Neural progenitor cell (in vitro differentiated cells): ENCODE results near the gene NSUN2.

Source experiments
- EZH2 ChIP-seq: fragments of 200-600 bp; sonication (generic); IDR thresholded peaks from 2 replicates; pipeline ENCODE4 v1.6.1; 2017; ENCODE audit warnings: antibody characterized with exemption, mild to moderate bottlenecking, moderate library complexity
- EZH2phosphoT487 ChIP-seq: fragments of 200-600 bp; sonication (generic); IDR thresholded peaks from 2 replicates; pipeline ENCODE4 v1.6.1; 2017; ENCODE audit warnings: antibody characterized with exemption
- TF ChIP-seq, protein P1 (sequence below): fragments of 200-600 bp; sonication (generic); IDR thresholded peaks from 2 replicates; pipeline ENCODE4 v1.5.1; 2017; ENCODE audit warnings: antibody characterized with exemption, mild to moderate bottlenecking

DNA sequence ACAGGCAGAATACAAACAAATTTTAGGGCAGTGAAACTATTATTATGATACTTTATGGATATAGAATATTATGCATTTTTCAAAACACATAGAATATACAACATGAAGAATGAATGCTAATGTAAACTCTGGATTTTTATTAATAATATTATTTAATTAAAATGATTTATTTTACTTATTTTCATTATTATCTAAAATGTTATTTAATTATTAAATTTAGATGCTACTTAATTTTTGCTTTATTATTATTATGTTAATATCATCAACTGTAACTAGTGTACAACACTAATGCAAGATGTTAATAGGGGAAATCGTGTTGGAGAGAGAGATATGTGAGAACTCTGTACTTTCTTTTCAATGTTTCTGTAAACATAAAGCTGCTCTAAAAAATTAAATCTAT is 41.1 kb upstream of the NSUN2 start:
- TF ChIP-seq, protein P1, sequence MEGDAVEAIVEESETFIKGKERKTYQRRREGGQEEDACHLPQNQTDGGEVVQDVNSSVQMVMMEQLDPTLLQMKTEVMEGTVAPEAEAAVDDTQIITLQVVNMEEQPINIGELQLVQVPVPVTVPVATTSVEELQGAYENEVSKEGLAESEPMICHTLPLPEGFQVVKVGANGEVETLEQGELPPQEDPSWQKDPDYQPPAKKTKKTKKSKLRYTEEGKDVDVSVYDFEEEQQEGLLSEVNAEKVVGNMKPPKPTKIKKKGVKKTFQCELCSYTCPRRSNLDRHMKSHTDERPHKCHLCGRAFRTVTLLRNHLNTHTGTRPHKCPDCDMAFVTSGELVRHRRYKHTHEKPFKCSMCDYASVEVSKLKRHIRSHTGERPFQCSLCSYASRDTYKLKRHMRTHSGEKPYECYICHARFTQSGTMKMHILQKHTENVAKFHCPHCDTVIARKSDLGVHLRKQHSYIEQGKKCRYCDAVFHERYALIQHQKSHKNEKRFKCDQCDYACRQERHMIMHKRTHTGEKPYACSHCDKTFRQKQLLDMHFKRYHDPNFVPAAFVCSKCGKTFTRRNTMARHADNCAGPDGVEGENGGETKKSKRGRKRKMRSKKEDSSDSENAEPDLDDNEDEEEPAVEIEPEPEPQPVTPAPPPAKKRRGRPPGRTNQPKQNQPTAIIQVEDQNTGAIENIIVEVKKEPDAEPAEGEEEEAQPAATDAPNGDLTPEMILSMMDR = no peak
- no peak for TF ChIP-seq EZH2
- TF ChIP-seq EZH2phosphoT487 = no peak
